Hepatocyte (in vitro differentiated cells): ENCODE data around the gene USP48.

ENCODE experiments used
- EZH2phosphoT487 ChIP-seq: fragments of 200-600 bp; sonication (generic); IDR thresholded peaks from one replicate; pipeline ENCODE4 v1.6.1; 2018; ENCODE audit warnings: antibody characterized with exemption, mild to moderate bottlenecking, low read depth, moderate library complexity; ENCODE audit not compliant: unreplicated experiment, severe bottlenecking
- TF ChIP-seq, protein P1 (sequence below): fragments of 200-600 bp; sonication (generic); IDR thresholded peaks from 2 replicates; pipeline ENCODE4 v1.5.1; 2016; ENCODE audit warnings: antibody characterized with exemption, mild to moderate bottlenecking; ENCODE audit not compliant: poor library complexity

DNA sequence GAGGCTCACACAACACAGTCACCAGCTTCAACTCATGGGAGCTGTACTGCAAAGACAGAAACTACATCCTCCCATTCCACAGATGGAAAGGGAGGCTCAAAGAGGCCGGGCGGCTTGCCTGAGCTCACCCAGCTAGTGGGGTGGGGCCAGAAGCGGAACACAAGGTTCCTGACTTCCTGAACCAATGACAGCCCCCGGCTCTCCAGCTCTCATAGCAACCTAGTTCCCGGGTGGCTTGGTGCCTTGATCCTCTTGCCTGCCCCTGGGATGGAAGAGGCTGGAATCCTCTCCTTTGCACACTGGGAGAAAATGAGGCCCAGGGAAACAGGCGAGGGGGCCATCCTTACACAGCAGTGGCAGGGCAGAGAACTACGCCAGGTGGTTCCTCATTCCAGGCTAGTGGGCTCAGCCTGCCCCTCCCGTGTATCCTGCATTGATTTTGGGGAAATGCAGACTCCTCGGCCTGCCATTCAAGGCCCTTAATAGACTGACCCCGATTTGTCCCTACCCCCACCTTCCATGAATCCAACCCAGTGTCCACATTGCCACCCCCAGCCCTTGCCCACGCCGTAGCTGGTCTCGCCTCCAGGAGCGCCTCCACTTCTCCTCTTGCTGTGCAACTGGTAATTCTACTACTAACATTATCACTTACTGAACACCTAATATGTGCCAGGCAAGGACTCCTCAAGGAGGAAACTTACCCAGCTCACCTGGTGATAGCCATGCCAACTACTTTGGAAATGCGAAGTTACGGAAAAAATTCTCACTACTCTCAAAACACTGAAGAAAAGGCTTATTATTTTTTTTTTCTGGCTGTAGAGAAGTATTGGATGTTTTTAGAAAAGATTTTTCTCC lies 118.8 kb downstream of the USP48 start:
- TF ChIP-seq, protein P1, sequence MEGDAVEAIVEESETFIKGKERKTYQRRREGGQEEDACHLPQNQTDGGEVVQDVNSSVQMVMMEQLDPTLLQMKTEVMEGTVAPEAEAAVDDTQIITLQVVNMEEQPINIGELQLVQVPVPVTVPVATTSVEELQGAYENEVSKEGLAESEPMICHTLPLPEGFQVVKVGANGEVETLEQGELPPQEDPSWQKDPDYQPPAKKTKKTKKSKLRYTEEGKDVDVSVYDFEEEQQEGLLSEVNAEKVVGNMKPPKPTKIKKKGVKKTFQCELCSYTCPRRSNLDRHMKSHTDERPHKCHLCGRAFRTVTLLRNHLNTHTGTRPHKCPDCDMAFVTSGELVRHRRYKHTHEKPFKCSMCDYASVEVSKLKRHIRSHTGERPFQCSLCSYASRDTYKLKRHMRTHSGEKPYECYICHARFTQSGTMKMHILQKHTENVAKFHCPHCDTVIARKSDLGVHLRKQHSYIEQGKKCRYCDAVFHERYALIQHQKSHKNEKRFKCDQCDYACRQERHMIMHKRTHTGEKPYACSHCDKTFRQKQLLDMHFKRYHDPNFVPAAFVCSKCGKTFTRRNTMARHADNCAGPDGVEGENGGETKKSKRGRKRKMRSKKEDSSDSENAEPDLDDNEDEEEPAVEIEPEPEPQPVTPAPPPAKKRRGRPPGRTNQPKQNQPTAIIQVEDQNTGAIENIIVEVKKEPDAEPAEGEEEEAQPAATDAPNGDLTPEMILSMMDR, result no peak
- no peak for TF ChIP-seq EZH2phosphoT487
